Effector memory CD8-positive, alpha-beta T cell (primary cell): ENCODE data around the gene C1S.
"Not testable (repeated sequence)": the region's sequence is repeated elsewhere in the genome, so short reads cannot be mapped to it uniquely, and the experiment has no call there.

Experiments used
- ATAC-seq: fragments of 150-1000 bp; cut with Tn5 transposase; replicated peaks from 2 replicates; pipeline ENCODE4 v1.10.0; 2021; ENCODE audit warnings: mild to moderate bottlenecking, moderate library complexity
- DNase-seq, 3 experiments: peaks; one replicate each; pipeline ENCODE4 v3.0.0; 2021
- H3K27ac Mint-ChIP-seq, 2 donors: one replicate each; pipeline ENCODE4 v1.8.0; 2022; ENCODE audit warnings: mild to moderate bottlenecking in 2 of 2, mixed read lengths in 2 of 2, moderate library complexity in 2 of 2
- H3K27me3 Mint-ChIP-seq, 2 donors: one replicate each; pipeline ENCODE4 v1.8.0; 2022; ENCODE audit warnings: mixed read lengths in 2 of 2
- H3K36me3 Mint-ChIP-seq: one replicate; pipeline ENCODE4 v1.8.0; 2022; ENCODE audit warnings: mild to moderate bottlenecking, moderate library complexity, mixed read lengths; ENCODE audit not compliant: insufficient read depth
- H3K4me1 Mint-ChIP-seq, 2 donors: one replicate each; pipeline ENCODE4 v1.8.0; 2022; ENCODE audit warnings: low read depth in 2 of 2, mixed read lengths in 2 of 2
- H3K4me3 Mint-ChIP-seq, 2 donors: one replicate each; pipeline ENCODE4 v1.8.0; 2022; ENCODE audit warnings: mild to moderate bottlenecking in 2 of 2, mixed read lengths in 2 of 2, moderate library complexity in 2 of 2
- H3K9me3 Mint-ChIP-seq, 2 donors: one replicate each; pipeline ENCODE4 v1.8.0; 2022; ENCODE audit warnings: mixed read lengths in 2 of 2

Gene C1S

DNA sequence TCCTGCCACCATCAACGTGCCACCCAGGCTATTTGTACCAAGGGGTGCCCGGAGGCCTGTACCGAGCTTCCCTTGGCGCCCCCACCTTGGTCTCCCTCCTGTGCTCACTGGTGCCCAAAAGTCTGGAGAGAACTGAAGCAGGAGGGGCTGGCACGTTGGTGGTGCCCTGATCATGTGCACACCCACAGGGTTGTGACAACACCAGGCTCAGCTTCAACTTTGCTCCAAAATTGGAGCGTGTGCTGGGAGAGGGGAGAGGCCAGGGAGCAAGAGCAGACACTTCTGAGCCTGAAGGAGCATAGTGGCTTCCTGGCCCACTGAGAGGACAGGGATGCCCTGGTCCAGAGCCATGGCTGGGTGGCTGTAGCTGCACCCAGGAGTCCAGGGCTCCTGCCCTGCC is 29.2 kb upstream of the C1S start:
- Mint-ChIP-seq H3K36me3 (no peaks in the 10 kb centered on the region), H3K4me3 (no peak overlapping the region), H3K4me1 (no peaks in the 10 kb centered on the region), H3K27me3 (peaks cover 7 to 12% of the 10 kb centered on the region in 2 donors), H3K27ac (no peak overlapping the region), H3K9me3 (no peaks in the 10 kb centered on the region)
- no peak for DNase-seq
- ATAC-seq: no peak

DNA sequence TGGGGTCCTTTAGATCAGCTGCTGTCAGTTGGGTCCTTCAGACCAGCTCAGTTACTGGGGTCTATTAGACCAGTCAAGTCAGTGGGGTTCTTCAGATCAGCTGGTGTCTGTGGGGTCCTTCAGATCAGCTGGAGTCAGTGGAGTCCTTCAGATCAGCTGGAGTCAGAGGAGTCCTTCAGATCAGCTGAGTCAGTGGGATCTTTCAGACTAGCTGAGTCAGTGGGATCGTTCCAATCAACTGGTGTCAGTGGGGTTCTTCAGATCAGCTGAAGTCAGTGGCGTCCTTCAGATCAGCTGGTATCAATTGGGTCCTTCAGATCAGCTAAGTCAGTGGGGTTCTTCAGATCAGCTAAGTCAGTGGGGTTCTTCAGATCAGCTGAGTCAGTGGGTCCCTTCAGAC is 27.5 kb upstream of the C1S start:
- H3K27ac Mint-ChIP-seq: no peak overlapping the region
- peaks cover 7 to 12% of the 10 kb centered on the region in 2 donors for H3K27me3 Mint-ChIP-seq
- ATAC-seq (no peak), DNase-seq (no peak)
- H3K36me3 Mint-ChIP-seq: no peaks in the 10 kb centered on the region
- no peaks in the 10 kb centered on the region for H3K9me3 Mint-ChIP-seq
- peaks cover 5 to 6% of the 10 kb centered on the region in 2 donors for H3K4me1 Mint-ChIP-seq
- no peak overlapping the region for H3K4me3 Mint-ChIP-seq

DNA sequence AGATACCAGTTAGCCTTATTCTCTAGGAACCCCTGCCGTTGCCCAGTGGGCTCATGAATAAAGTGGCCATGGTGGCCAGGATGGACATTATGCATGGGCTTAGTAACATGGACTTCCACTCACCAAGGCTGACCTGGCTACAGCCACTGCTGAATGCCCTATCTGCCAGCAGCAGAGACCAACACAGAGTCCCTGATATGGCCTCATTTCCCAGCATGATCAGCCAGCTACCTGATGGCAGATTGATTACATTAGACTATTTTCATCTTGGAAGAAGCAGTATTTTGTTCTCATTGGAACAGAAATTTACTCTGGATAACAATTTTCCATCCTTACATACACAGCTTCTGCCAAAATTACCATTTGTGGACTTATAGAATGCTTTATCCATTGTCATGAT is 26.1 kb upstream of the C1S start:
- no peak for ATAC-seq
- DNase-seq: no peak
- Mint-ChIP-seq H3K27me3 (peaks cover 7 to 12% of the 10 kb centered on the region in 2 donors), H3K9me3 (no peaks in the 10 kb centered on the region), H3K27ac (no peak overlapping the region), H3K36me3 (no peaks in the 10 kb centered on the region), H3K4me1 (peaks cover 5 to 6% of the 10 kb centered on the region in 2 donors), H3K4me3 (no peak overlapping the region)

DNA sequence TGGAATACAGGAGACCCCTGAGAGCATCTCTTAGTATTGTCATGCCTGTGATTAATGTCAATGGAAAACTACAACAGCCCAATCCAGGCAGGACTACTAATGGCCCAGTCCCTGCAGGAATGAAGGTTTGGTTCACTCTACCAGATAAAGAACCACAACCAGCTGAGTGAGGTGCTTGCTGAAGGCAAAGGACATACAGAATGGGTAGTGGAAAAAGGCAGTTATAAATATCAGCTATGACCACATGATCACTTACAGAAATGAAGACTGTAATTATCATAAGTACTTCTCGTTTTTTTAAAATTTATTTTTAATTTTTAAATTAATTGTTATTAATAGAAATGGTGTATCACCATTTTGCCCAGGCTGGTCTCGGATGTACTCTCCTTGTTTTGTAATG is 25.1 kb upstream of the C1S start:
- peaks cover 5 to 6% of the 10 kb centered on the region in 2 donors for H3K4me1 Mint-ChIP-seq
- no peaks in the 10 kb centered on the region for H3K9me3 Mint-ChIP-seq
- no peak for ATAC-seq
- DNase-seq: no peak
- H3K27me3 Mint-ChIP-seq: peaks cover 7 to 12% of the 10 kb centered on the region in 2 donors
- no peak overlapping the region for H3K27ac Mint-ChIP-seq
- no peak overlapping the region for H3K4me3 Mint-ChIP-seq
- H3K36me3 Mint-ChIP-seq: no peaks in the 10 kb centered on the region

DNA sequence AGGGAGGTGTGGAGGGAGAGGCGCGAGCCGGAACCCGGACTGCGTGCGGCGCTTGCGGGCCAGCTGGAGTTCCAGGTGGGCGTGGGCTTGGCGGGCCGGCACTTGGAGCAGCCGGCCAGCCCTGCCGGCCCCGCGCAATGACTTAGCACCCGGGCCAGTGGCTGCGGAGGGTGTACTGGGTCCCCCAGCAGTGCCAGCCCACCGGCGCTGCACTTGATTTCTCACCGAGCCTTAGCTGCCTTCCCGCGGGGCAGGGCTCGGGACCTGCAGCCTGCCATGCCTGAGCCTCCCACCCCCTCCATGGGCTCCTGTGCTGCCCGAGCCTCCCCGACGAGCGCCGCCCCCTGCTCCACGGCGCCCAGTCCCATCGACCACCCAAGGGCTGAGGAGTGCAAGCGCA is 23.1 kb upstream of the C1S start:
- H3K4me1 Mint-ChIP-seq, H3K27ac Mint-ChIP-seq, H3K9me3 Mint-ChIP-seq, H3K27me3 Mint-ChIP-seq, H3K36me3 Mint-ChIP-seq, H3K4me3 Mint-ChIP-seq, ATAC-seq, DNase-seq: not testable (repeated sequence)

DNA sequence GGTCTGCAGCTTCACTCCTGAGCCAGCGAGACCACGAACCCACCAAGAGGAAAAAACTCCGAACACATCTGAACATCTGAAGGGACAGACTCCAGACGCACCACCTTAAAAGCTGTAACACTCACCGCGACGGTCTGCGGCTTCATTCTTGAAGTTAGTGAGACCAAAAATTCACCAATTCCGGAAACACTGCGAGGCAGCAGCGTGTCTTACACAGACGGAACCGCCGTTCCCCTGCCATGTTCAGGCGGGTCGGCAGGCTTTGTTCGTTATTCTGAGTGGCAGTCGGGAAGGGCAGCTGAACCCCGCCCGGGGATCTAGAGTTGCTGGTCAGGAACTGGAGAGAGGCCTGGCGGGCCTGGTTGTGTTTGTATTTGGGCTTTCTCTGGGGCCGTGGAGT is 21.9 kb upstream of the C1S start:
- no peak for ATAC-seq
- H3K36me3 Mint-ChIP-seq: no peaks in the 10 kb centered on the region
- H3K27me3 Mint-ChIP-seq: peaks cover 0 to 5% of the 10 kb centered on the region in 2 donors
- H3K27ac Mint-ChIP-seq: no peak overlapping the region
- DNase-seq: no peak
- no peak overlapping the region for H3K4me3 Mint-ChIP-seq
- H3K9me3 Mint-ChIP-seq: no peaks in the 10 kb centered on the region
- peaks cover 6 to 8% of the 10 kb centered on the region in 2 donors for H3K4me1 Mint-ChIP-seq

DNA sequence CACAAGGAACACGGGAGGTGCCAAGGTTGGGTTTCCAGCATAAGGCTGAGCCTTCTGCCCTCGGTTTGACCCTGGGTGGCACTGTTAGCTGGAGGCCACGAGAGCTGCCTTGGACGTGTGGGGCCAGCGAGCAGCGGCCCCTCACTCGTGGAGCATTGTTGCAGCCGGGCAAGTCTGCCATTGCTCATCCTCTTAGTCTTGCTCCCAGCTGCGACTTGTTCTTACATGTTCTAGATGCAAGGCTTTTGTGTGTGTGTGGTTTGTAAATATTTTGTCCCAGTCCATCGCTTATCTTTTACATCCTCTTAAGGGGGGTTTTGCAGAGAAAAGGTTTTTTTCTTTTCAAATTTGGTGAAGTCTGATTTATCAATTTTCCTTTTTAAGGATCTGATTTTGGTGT is 21.1 kb upstream of the C1S start:
- no peaks in the 10 kb centered on the region for H3K9me3 Mint-ChIP-seq
- ATAC-seq: no peak

DNA sequence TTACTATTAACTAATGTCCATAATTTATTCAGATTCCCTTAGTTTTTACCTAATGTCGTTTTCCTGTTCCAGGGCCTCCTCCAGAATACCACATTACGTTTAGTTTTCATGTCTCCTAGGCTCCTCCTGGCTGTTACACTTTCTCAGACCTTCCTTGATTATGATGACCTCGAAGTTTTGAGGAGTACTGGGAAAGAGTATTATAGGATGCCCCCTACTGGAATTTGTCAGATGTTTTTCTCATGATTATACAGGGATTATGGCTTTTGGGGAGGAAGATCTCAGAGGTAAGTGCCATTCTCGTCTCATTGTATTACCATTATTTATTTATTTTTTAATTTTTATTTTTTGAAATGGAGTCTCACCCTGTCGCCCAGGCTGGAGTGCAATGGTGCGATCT is 17.7 kb upstream of the C1S start:
- H3K36me3 Mint-ChIP-seq: no peaks in the 10 kb centered on the region
- H3K9me3 Mint-ChIP-seq: no peaks in the 10 kb centered on the region
- ATAC-seq (no peak), DNase-seq (no peak)
- no peak overlapping the region for H3K27ac Mint-ChIP-seq
- H3K27me3 Mint-ChIP-seq: peaks cover 0 to 5% of the 10 kb centered on the region in 2 donors
- H3K4me3 Mint-ChIP-seq: no peak overlapping the region
- peaks cover 2 to 3% of the 10 kb centered on the region in 2 donors for H3K4me1 Mint-ChIP-seq

More for the DNA sequence above, 21.1 kb upstream of the C1S start:
- Mint-ChIP-seq H3K27ac (no peak overlapping the region), H3K4me1 (peaks cover 6 to 8% of the 10 kb centered on the region in 2 donors), H3K36me3 (no peaks in the 10 kb centered on the region), H3K27me3 (peaks cover 0 to 5% of the 10 kb centered on the region in 2 donors), H3K4me3 (no peak overlapping the region)
- no peak for DNase-seq

DNA sequence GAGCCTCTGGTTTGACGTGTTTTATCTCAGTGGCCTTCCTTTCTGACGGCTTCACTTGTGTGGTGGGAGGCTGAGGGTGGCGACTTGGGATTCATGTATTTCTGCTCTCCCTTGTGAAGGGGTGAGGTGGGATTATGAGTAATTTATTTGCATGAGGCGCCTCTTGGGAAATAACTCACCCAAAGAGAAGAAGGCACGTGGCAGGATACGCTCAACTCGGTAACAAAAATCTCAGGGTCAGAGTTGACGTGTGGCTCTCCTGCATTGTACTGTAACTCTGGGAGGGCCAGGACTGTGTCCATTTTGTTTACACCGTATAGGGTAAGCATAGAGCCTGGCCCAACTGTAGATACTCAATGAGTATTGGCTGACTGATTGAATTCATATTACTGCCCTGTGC is 14.6 kb upstream of the C1S start:
- DNase-seq: no peak
- Mint-ChIP-seq H3K9me3 (no peaks in the 10 kb centered on the region), H3K4me3 (no peak overlapping the region), H3K27me3 (peaks cover 0 to 5% of the 10 kb centered on the region in 2 donors), H3K27ac (no peak overlapping the region), H3K4me1 (peaks cover 2 to 3% of the 10 kb centered on the region in 2 donors), H3K36me3 (no peaks in the 10 kb centered on the region)
- ATAC-seq: no peak

DNA sequence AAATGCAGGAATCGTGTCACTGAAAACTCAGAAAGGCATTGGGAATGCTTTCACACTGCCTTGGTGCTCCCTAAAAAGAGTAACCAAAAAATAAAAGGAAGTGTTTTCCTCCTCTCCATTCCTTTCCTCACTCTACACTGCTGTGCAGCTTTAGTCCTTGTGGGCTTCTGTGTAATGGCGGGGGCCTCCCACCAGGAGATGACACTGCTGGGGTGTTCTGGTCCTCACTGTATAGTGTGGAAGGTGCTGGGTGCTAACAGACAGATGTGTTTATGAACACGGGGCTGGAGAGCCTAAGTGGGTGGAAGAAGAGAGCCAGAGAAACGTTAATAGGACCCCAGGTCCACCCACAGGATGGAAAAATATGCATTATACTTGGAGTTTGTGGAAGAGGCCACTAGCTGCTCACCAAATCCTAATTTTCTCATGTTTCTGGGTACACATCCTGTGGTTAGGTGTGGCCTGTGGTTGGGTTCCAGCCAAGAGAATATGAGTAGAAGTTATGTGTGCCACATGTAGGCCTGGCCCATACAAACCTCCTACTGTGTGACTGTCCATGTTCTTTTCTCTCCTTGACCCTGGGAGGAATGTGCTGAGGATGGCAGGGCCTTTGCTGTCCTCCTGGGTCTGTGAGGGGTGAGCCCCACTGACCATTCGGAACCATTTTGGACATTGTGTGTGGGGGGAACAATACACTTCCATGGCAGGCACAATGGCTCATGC is 14.0 kb upstream of the C1S start:
- no peak overlapping the region for H3K27ac Mint-ChIP-seq
- H3K4me1 Mint-ChIP-seq: peaks cover 2 to 3% of the 10 kb centered on the region in 2 donors
- H3K4me3 Mint-ChIP-seq: no peak overlapping the region
- ATAC-seq (no peak), DNase-seq (no peak)
- H3K36me3 Mint-ChIP-seq: no peaks in the 10 kb centered on the region
- no peaks in the 10 kb centered on the region for H3K9me3 Mint-ChIP-seq
- peaks cover 0 to 10% of the 10 kb centered on the region in 2 donors for H3K27me3 Mint-ChIP-seq

DNA sequence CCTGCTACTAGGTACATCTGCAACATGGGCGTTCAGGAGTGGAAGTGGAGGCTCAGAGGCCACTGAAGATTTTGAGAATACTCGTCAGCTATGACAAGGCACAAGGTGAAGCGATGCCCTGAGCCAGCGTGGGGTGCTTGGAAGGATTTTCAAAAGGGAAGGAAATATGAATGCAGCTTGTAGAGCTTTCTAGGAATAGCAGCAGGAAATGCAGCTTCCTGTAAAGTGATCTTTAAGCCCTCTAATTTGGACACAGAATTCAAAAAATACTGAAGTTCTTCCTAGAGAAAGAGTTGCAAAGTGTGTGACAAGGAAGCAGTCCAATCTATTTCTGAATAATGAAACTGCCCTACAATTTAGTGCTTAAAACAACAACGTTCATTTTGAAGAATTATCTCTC is 13.2 kb upstream of the C1S start:
- peaks cover 0 to 9% of the 10 kb centered on the region in 2 donors for H3K27me3 Mint-ChIP-seq
- no peaks in the 10 kb centered on the region for H3K9me3 Mint-ChIP-seq
- no peak for ATAC-seq
- no peaks in the 10 kb centered on the region for H3K36me3 Mint-ChIP-seq
- peaks cover 2 to 3% of the 10 kb centered on the region in 2 donors for H3K4me1 Mint-ChIP-seq
- DNase-seq: no peak
- no peak overlapping the region for H3K4me3 Mint-ChIP-seq
- H3K27ac Mint-ChIP-seq: no peak overlapping the region

DNA sequence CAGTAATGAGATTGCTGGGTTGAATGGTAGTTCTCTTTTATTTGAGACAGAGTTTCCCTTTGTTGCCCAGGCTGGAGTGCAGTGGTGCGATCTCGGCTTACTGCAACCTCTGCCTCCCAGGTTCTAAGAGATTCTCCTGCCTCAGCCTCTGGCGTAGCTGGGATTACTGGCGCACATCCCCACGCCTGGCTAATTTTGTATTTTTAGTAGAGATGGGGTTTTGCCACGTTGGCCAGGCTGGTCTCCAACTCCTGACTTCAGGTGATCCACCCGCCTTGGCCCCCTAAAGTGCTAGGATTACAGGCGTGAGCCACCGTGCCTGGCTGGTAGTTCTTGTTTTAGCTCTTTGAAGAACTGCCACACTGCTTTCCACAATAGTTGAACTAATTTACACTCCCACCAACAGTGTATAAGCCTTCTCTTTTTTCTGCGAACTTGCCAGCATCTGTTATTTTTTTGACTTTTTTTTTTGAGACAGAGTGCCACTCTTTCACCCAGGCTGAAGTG is 11.0 kb upstream of the C1S start:
- not testable (repeated sequence) for H3K9me3 Mint-ChIP-seq, ATAC-seq, H3K4me1 Mint-ChIP-seq, H3K4me3 Mint-ChIP-seq, H3K27ac Mint-ChIP-seq, DNase-seq, H3K36me3 Mint-ChIP-seq
- H3K27me3 Mint-ChIP-seq: peaks cover 10 to 23% of the 10 kb centered on the region in 2 donors

DNA sequence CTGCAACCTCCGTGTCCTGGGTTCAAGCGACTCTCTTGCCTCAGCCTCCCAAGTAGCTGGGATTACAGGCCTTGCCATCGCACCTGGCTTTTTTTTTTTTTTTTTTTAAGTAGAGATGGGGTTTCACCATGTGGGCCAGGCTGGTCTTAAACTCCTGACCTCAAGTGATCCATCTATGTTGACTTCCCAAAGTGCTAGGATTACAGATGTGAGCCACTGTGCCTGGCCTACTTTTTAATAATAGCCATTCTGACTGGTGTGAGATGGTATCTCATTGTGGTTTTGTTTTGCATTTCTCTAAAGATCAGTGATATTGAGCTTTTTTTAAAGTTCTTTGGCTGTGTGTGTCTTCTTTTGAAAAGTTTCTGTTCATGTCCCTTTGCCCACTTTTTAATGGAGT is 10.5 kb upstream of the C1S start:
- not testable (repeated sequence) for DNase-seq, H3K27ac Mint-ChIP-seq, H3K4me1 Mint-ChIP-seq, H3K9me3 Mint-ChIP-seq, H3K36me3 Mint-ChIP-seq, ATAC-seq, H3K4me3 Mint-ChIP-seq
- H3K27me3 Mint-ChIP-seq: peaks cover 14 to 26% of the 10 kb centered on the region in 2 donors

DNA sequence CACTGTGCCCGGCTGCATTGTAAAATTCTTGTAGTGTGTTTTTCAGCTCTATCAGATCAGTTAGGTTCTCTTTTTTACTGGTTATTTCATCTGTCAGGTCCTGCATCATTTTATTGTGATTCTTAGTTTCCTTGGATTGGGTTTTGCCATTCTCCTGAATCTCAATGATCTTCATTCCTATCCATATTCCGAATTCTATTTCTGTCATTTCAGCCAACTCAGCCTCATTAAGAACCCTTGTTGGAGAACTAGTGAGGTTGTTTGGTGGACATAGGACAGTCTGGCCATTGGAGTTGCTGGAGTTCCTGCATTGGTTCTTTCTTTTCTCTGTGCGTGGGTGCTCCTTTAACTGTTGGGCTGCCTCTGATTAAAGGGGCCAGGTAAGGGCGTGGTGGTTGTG is 5.6 kb upstream of the C1S start:
- peaks cover 63 to 65% of the 10 kb centered on the region in 2 donors for H3K27me3 Mint-ChIP-seq
- H3K4me1 Mint-ChIP-seq: no peaks in the 10 kb centered on the region
- no peak overlapping the region for H3K4me3 Mint-ChIP-seq
- no peaks in the 10 kb centered on the region for H3K9me3 Mint-ChIP-seq
- H3K27ac Mint-ChIP-seq: no peak overlapping the region
- no peak for ATAC-seq
- DNase-seq: no peak
- H3K36me3 Mint-ChIP-seq: no peaks in the 10 kb centered on the region
